GM23338 (cell line): Measurements from ENCODE around the gene PLEKHN1. TPM values are rescaled to one million over a fixed set of nuclear protein-coding genes. Genes with fewer than 3 reads are reported as not detected.

ENCODE experiments used
- ATAC-seq: fragments of 200-7000 bp; cut with Tn5 transposase; 3 replicates; pipeline ENCODE4 v1.9.1; 2020
- DNase-seq: peaks from one replicate; pipeline ENCODE4 v3.0.0-alpha.2; 2015; ENCODE audit warnings: low spot score
- H2AFZ ChIP-seq: fragments of 200-600 bp; sonication (generic); 2 replicates; pipeline ENCODE4 v1.8.0; 2016; ENCODE audit warnings: antibody characterized with exemption, mild to moderate bottlenecking, moderate library complexity
- H3F3A ChIP-seq: fragments of 200-600 bp; sonication (generic); replicated peaks from 2 replicates; pipeline ENCODE4 v1.8.0; 2017; ENCODE audit warnings: antibody characterized with exemption, mixed run types, low read depth
- H3K27ac ChIP-seq: fragments of 200-600 bp; sonication (generic); 2 replicates; pipeline ENCODE4 v1.6.1; 2016; ENCODE audit warnings: low read depth
- H3K27me3 ChIP-seq: fragments of 200-600 bp; sonication (generic); 2 replicates; pipeline ENCODE4 v1.8.0; 2016; ENCODE audit warnings: mild to moderate bottlenecking, mixed run types, moderate library complexity; ENCODE audit not compliant: insufficient read depth
- H3K36me3 ChIP-seq: fragments of 200-600 bp; sonication (generic); 2 replicates; pipeline ENCODE4 v1.8.0; 2016; ENCODE audit warnings: mild to moderate bottlenecking; ENCODE audit not compliant: insufficient read depth
- H3K4me1 ChIP-seq: fragments of 200-600 bp; sonication (generic); 2 replicates; pipeline ENCODE4 v1.8.0; 2016; ENCODE audit warnings: mild to moderate bottlenecking, moderate library complexity; ENCODE audit not compliant: insufficient read depth
- H3K4me2 ChIP-seq: fragments of 200-600 bp; sonication (generic); 2 replicates; pipeline ENCODE4 v1.7.1; 2017; ENCODE audit warnings: mixed run types
- H3K4me3 ChIP-seq: fragments of 200-600 bp; sonication (generic); 2 replicates; pipeline ENCODE4 v1.6.1; 2016; ENCODE audit warnings: mixed run types
- H3K79me2 ChIP-seq: fragments of 200-600 bp; sonication (generic); replicated peaks from 2 replicates; pipeline ENCODE4 v1.8.0; 2017; ENCODE audit warnings: mild to moderate bottlenecking; ENCODE audit not compliant: insufficient read depth
- H3K9me2 ChIP-seq: fragments of 200-600 bp; sonication (generic); 2 replicates; pipeline ENCODE4 v1.8.0; 2017; ENCODE audit not compliant: insufficient read depth
- H4K20me1 ChIP-seq: fragments of 200-600 bp; sonication (generic); replicated peaks from 2 replicates; pipeline ENCODE4 v1.8.0; 2017; ENCODE audit warnings: mild to moderate bottlenecking; ENCODE audit not compliant: insufficient read depth
- H3K27ac Mint-ChIP-seq: 2 replicates; pipeline ENCODE4 v1.8.0; 2020; ENCODE audit warnings: inconsistent platforms, mild to moderate bottlenecking, moderate library complexity, mixed read lengths
- H3K27me3 Mint-ChIP-seq: 3 replicates; pipeline ENCODE4 v1.8.0; 2022; ENCODE audit warnings: low read depth, mild to moderate bottlenecking, moderate library complexity, mixed read lengths, inconsistent platforms; ENCODE audit not compliant: insufficient read depth, poor library complexity
- H3K36me3 Mint-ChIP-seq: 3 replicates; pipeline ENCODE4 v1.8.0; 2021; ENCODE audit warnings: low read depth, mild to moderate bottlenecking, inconsistent platforms, moderate library complexity, mixed read lengths
- H3K4me1 Mint-ChIP-seq: 3 replicates; pipeline ENCODE4 v1.8.0; 2020; ENCODE audit warnings: mild to moderate bottlenecking, inconsistent platforms, mixed read lengths
- H3K4me3 Mint-ChIP-seq: 3 replicates; pipeline ENCODE4 v1.8.0; 2021; ENCODE audit warnings: moderate library complexity, mild to moderate bottlenecking, inconsistent platforms, mixed read lengths
- H3K9me3 Mint-ChIP-seq: 3 replicates; pipeline ENCODE4 v1.8.0; 2020; ENCODE audit warnings: moderate library complexity, mild to moderate bottlenecking, inconsistent platforms, mixed read lengths
- POLR2AphosphoS5 ChIP-seq: IDR thresholded peaks from 2 replicates; pipeline ENCODE4 v1.6.1; 2016; ENCODE audit warnings: antibody characterized with exemption, low read depth
- polyA plus RNA-seq: library from polyadenylated mRNA; unstranded; fragments of >200 nt; fragmentation: Nextera tagmentation; extraction: Ambion mirVana; gene quantifications from 2 replicates; pipeline ENCODE4 v1.2.1, GENCODE V29; 2016
- total RNA-seq: library from RNA; depleted of rRNA; stranded (reverse); fragments of >200 nt; shearing (Covaris generic); gene quantifications from 2 replicates; pipeline ENCODE4 v1.2.3, GENCODE V29; 2014
- TF ChIP-seq, protein P1 (sequence below), 2 experiments: fragments of 200-600 bp in 1 of 2; sonication (generic) in 1 of 2; conservative IDR thresholded peaks; 2 replicates each; pipeline versions ENCODE4 v1.5.1 to v1.6.1; 2016 to 2017; ENCODE audit warnings: antibody characterized with exemption in 2 of 2, low read depth in 2 of 2, mild to moderate bottlenecking in 2 of 2, moderate library complexity in 1 of 2
- TF ChIP-seq, protein P2 (sequence below): fragments of 250-450 bp; sonication (Bioruptor Pico); IDR thresholded peaks from 2 replicates; pipeline ENCODE4 v1.5.0; 2020; ENCODE audit warnings: mild to moderate bottlenecking, moderate library complexity
- TF ChIP-seq, protein P3 (sequence below): IDR thresholded peaks from one replicate; pipeline ENCODE4 v1.6.1; 2018; ENCODE audit warnings: antibody characterized with exemption; ENCODE audit not compliant: unreplicated experiment

The PLEKHN1 gene
- total and polyA plus RNA-seq, 2 experiments from 2014 or later = 1.4 to 3.3 TPM

- TF ChIP-seq, protein P1, sequence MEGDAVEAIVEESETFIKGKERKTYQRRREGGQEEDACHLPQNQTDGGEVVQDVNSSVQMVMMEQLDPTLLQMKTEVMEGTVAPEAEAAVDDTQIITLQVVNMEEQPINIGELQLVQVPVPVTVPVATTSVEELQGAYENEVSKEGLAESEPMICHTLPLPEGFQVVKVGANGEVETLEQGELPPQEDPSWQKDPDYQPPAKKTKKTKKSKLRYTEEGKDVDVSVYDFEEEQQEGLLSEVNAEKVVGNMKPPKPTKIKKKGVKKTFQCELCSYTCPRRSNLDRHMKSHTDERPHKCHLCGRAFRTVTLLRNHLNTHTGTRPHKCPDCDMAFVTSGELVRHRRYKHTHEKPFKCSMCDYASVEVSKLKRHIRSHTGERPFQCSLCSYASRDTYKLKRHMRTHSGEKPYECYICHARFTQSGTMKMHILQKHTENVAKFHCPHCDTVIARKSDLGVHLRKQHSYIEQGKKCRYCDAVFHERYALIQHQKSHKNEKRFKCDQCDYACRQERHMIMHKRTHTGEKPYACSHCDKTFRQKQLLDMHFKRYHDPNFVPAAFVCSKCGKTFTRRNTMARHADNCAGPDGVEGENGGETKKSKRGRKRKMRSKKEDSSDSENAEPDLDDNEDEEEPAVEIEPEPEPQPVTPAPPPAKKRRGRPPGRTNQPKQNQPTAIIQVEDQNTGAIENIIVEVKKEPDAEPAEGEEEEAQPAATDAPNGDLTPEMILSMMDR (conservative IDR thresholded peaks at IDR 0.05; ENCODE audit: low read depth in 2 of 2) = no peak
- TF ChIP-seq, protein P2, sequence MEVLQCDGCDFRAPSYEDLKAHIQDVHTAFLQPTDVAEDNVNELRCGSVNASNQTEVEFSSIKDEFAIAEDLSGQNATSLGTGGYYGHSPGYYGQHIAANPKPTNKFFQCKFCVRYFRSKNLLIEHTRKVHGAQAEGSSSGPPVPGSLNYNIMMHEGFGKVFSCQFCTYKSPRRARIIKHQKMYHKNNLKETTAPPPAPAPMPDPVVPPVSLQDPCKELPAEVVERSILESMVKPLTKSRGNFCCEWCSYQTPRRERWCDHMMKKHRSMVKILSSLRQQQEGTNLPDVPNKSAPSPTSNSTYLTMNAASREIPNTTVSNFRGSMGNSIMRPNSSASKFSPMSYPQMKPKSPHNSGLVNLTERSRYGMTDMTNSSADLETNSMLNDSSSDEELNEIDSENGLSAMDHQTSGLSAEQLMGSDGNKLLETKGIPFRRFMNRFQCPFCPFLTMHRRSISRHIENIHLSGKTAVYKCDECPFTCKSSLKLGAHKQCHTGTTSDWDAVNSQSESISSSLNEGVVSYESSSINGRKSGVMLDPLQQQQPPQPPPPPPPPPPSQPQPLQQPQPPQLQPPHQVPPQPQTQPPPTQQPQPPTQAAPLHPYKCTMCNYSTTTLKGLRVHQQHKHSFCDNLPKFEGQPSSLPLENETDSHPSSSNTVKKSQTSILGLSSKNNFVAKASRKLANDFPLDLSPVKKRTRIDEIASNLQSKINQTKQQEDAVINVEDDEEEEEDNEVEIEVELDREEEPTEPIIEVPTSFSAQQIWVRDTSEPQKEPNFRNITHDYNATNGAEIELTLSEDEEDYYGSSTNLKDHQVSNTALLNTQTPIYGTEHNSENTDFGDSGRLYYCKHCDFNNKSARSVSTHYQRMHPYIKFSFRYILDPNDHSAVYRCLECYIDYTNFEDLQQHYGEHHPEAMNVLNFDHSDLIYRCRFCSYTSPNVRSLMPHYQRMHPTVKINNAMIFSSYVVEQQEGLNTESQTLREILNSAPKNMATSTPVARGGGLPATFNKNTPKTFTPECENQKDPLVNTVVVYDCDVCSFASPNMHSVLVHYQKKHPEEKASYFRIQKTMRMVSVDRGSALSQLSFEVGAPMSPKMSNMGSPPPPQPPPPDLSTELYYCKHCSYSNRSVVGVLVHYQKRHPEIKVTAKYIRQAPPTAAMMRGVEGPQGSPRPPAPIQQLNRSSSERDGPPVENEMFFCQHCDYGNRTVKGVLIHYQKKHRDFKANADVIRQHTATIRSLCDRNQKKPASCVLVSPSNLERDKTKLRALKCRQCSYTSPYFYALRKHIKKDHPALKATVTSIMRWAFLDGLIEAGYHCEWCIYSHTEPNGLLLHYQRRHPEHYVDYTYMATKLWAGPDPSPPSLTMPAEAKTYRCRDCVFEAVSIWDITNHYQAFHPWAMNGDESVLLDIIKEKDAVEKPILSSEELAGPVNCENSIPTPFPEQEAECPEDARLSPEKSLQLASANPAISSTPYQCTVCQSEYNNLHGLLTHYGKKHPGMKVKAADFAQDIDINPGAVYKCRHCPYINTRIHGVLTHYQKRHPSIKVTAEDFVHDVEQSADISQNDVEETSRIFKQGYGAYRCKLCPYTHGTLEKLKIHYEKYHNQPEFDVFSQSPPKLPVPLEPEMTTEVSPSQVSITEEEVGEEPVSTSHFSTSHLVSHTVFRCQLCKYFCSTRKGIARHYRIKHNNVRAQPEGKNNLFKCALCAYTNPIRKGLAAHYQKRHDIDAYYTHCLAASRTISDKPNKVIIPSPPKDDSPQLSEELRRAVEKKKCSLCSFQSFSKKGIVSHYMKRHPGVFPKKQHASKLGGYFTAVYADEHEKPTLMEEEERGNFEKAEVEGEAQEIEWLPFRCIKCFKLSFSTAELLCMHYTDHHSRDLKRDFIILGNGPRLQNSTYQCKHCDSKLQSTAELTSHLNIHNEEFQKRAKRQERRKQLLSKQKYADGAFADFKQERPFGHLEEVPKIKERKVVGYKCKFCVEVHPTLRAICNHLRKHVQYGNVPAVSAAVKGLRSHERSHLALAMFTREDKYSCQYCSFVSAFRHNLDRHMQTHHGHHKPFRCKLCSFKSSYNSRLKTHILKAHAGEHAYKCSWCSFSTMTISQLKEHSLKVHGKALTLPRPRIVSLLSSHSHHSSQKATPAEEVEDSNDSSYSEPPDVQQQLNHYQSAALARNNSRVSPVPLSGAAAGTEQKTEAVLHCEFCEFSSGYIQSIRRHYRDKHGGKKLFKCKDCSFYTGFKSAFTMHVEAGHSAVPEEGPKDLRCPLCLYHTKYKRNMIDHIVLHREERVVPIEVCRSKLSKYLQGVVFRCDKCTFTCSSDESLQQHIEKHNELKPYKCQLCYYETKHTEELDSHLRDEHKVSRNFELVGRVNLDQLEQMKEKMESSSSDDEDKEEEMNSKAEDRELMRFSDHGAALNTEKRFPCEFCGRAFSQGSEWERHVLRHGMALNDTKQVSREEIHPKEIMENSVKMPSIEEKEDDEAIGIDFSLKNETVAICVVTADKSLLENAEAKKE (CRISPR knock-in tag) = no peak
- TF ChIP-seq POLR2AphosphoS5 = no peak
These were observed 6.4 kb upstream of the PLEKHN1 start (continued) for GRCh38 chr1:959731-960362.

DNA sequence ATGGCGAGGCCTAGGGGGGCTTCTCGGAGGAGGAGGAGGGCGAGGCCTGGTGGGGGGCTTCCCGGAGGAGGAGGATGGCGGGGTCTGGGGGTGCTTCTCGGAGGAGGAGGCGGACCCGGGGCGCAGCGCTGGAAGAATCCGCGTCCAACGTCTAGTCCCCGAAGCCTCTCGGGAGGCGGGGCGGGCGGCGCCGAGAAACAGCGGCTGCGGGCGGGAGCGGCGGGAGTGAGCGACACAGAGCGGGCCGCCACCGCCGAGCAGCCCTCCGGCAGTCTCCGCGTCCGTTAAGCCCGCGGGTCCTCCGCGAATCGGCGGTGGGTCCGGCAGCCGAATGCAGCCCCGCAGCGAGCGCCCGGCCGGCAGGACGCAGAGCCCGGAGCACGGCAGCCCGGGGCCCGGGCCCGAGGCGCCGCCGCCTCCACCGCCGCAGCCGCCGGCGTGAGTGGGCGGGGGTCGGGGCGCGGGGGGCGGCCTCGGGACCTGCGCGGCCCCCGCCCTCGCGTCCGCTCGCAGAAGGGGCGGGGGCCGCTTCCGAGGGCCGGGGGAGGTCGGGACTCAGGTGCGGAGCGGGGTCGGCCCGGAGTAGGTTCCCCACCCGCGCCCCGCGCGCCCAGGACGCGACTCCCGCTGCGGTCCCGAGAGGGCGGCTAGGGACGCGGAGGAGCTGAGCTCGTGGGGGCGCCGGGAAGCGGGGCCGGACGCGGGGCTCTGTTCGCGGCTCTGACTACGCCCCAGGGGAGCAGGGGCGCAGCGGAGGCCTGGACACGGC, 5.7 kb upstream of the PLEKHN1 start, which contains the start of gene KLHL17:
TSS of gene KLHL17 (plus strand) at position 222 of the 769 bp plus-strand sequence. CDS start at position 332, 110 bp downstream.
- peaks cover 30% of the 10 kb centered on the region for H3K27me3 Mint-ChIP-seq
- peak; percentile 89 for DNase-seq

More for the DNA sequence above, 5.7 kb upstream of the PLEKHN1 start, which contains the start of gene KLHL17:
- Histone ChIP-seq H3K4me2 (peak within 1 kb of the TSS; percentile 75), H2AFZ (no peak within 1 kb of the TSS; the same call in 1 of the 2 replicates), H3K27ac (no peak within 1 kb of the TSS), H3K79me2 (peaks cover 18% of the 10 kb centered on the region), H3K27me3 (peaks cover 11% of the 10 kb centered on the region), H3K36me3 (no peaks in the 10 kb centered on the region; the same call in 1 of the 2 replicates), H3F3A (no peaks in the 10 kb centered on the region), H4K20me1 (peaks cover 4% of the 10 kb centered on the region; the same call in 1 of the 2 replicates), H3K4me3 (peak within 1 kb of the TSS; percentile 97), H3K9me2 (no peaks in the 10 kb centered on the region), H3K4me1 (no peaks in the 10 kb centered on the region; the same call in 1 of the 2 replicates)
- ATAC-seq = peak; percentile 73
- TF ChIP-seq, protein P3, sequence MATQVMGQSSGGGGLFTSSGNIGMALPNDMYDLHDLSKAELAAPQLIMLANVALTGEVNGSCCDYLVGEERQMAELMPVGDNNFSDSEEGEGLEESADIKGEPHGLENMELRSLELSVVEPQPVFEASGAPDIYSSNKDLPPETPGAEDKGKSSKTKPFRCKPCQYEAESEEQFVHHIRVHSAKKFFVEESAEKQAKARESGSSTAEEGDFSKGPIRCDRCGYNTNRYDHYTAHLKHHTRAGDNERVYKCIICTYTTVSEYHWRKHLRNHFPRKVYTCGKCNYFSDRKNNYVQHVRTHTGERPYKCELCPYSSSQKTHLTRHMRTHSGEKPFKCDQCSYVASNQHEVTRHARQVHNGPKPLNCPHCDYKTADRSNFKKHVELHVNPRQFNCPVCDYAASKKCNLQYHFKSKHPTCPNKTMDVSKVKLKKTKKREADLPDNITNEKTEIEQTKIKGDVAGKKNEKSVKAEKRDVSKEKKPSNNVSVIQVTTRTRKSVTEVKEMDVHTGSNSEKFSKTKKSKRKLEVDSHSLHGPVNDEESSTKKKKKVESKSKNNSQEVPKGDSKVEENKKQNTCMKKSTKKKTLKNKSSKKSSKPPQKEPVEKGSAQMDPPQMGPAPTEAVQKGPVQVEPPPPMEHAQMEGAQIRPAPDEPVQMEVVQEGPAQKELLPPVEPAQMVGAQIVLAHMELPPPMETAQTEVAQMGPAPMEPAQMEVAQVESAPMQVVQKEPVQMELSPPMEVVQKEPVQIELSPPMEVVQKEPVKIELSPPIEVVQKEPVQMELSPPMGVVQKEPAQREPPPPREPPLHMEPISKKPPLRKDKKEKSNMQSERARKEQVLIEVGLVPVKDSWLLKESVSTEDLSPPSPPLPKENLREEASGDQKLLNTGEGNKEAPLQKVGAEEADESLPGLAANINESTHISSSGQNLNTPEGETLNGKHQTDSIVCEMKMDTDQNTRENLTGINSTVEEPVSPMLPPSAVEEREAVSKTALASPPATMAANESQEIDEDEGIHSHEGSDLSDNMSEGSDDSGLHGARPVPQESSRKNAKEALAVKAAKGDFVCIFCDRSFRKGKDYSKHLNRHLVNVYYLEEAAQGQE = no peak
- TF ChIP-seq POLR2AphosphoS5 = peak; percentile 38; the same call in 1 of the 2 replicates
- peak within 1 kb of the TSS; percentile 93 for H3K4me3 Mint-ChIP-seq
- H3K27ac Mint-ChIP-seq = no peak within 1 kb of the TSS
- H3K36me3 Mint-ChIP-seq = peaks cover 22% of the 10 kb centered on the region
- no peaks in the 10 kb centered on the region for H3K9me3 Mint-ChIP-seq
- peaks cover 8% of the 10 kb centered on the region for H3K4me1 Mint-ChIP-seq
